GM18951 (cell line): ENCODE measurements around the gene POLR2J.

Source experiments
- POLR2A ChIP-seq: IDR thresholded peaks from 4 replicates; pipeline ENCODE4 v1.6.1; 2011; ENCODE audit warnings: mild to moderate bottlenecking; ENCODE audit not compliant: insufficient read length, insufficient read depth; ENCODE audit errors: extremely low read depth
- in situ Hi-C: fragments of 300-500 bp; cut with MboI; formaldehyde crosslinking; loops from one replicate; pipeline ENCODE4 v1.12.0; 2022; ENCODE audit warnings: low sequenced_read_pairs, mixed read lengths, inconsistent platforms; ENCODE audit not compliant: unreplicated experiment

POLR2J gene

DNA sequence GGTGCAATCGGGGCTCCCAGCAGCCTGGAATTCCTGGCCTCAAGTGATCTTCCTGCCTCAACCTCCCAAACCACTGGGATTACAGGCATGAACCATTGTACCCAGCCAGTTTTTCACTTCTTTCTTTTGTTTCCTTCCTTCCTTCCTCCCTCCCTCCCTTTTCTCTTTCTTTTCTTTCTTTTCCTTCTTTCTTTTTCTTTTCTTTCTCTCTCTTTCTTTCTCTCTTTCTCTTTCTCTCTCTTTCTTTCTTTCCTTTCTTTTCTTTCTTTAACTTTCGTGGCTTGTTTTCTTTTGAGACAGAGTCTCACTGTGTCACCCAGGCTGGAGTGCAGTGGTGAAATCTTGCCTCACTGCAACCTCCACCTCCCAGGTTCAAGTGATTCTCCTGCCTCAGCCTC lies 33.0 kb downstream of the POLR2J start:
- TF ChIP-seq POLR2A = no peak
- in situ Hi-C loops = loop anchor here (5.0 kb wide), 1 partner anchor 38 kb away; no protein-coding TSS in a partner anchor

DNA sequence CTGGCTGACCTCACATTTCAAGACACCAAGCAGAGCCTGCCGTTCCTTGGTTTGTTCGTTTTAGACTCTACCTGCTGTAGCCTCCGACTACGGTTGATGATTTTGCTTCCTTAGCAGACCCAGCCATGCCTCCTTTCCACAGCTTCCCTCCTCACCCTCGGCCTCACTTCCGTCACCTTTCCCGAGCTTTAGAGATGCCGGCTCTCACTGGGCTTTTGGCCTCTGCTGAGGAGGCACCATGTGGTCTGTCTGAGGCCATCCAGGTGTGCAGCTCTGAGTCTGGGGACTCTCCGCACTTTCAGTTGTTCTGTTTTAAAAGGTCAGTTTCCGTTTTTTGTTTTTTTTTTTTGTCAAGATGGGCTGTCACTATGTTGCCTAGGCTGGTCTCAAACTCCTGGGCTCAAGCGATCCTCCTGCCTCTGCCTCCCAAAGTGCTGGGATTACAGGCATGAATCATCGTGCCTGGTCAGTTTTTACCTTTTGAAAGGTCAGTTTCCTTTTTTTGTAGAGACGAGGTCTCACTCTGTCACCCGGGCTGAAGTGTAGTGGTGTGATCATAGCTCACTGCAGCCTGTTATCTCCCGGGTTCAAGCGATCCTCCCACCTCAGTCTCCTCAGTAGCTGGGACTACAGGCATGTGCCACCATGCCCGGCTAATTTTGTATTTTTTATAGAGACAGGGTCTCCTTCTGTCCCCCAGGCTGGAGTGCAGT lies 33.6 kb downstream of the POLR2J start:
- in situ Hi-C loops = loop anchor here (5.0 kb wide), 1 partner anchor 38 kb away; no protein-coding TSS in a partner anchor
- TF ChIP-seq POLR2A = peak; percentile 47

DNA sequence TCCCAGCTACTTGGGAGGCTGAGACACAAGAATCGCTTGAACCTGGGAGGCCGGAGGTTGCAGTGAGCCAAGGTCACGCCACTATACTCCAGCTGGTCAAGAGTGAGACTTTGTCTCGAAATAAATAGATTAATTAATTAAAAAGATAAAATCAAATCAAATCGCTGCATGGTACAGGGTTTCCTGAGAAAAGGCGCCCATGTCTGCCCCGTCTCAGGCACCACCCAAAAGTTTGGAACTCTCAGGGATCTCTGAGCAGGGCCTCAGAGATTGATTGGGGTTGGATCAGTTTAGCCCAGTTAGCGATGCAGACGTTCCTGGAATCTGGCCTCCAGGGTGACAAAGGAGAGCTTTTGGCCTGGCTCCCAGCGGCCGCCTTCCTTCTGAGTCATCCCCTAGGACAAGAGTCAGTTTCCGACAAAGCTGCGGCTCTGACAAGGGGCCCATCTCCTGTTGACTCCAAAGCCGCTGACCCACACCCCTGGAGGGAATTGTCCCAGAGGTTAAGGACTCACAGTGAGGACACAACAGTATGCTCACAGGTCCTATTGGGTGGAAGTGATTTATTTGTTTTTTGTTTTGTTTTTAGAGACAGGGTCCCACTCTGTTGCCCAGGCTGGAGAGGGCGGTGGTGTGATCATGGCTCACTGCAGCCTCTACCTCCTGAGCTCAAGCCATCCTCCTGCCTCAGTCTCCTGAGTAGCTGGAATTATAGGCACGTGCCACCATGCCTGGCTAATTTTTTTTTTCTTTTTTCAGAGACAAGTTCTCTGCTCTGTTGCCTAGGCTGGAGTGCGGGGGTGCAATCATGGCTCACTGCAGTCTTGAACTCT lies 38.5 kb downstream of the POLR2J start:
- in situ Hi-C loops = no loop called here
- no peak for TF ChIP-seq POLR2A

- in situ Hi-C loops = no loop called here
- no peak for TF ChIP-seq POLR2A
Measured at GRCh38 chr7:102436118-102436517, 42.6 kb downstream of the POLR2J start.

- no peak for TF ChIP-seq POLR2A
Measured at GRCh38 chr7:102434039-102434486, 44.7 kb downstream of the POLR2J start.

GRCh38 chr7:102433219-102434038 lies 45.3 kb downstream of the POLR2J start, which contains the start of gene ORAI2:
Gene ORAI2 (plus strand): TSS chr7:102433575. CDS start chr7:102438957, 5,382 bp downstream.
- peak; percentile 70 for TF ChIP-seq POLR2A
- in situ Hi-C loops = no loop called here

More at GRCh38 chr7:102434039-102434486, 44.7 kb downstream of the POLR2J start:
- in situ Hi-C loops = no loop called here

GRCh38 chr7:102432442-102433218 lies 46.1 kb downstream of the POLR2J start:
- in situ Hi-C loops = no loop called here
- TF ChIP-seq POLR2A = no peak

- peak; percentile 60 for TF ChIP-seq POLR2A
- in situ Hi-C loops = no loop called here
Measured at GRCh38 chr7:102431617-102432298, 47.0 kb downstream of the POLR2J start.

DNA sequence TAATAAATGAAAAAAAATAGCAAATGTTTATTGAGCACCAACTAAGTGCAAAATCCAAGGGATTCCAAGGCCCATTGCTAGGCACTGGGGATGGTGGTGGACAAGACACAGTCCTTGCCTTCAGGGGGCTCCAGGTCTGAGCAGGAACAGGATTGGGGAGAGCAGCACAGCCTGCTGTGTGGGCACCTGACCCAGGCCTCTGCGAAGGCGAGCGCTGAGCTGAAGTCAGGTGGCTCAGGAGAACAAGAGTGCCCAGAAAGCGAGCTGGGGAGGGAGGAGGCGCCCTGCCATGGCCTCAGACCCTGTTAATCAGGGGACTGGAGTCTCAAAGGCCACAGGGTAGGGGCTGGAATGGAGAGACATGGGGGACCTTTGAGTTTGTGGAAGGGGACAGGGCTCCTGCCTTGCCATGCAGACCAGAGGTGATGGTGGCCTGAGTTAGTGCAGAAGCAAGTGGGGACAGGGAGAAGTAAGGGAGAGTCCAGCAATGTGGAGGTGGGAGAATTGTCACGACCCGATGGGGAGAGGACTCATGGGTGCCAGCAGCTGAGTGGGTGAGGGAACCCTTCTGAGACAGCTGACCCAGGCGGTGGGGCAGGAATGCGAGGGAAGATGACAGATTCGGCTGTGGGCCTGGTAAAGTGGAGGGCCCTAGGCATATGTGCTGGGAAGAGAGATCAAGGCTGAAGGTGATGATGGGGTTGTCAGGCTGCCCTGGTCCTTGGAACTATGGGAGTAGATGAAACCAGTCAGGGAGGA lies 49.4 kb downstream of the POLR2J start:
- no peak for TF ChIP-seq POLR2A
- in situ Hi-C loops = no loop called here

GRCh38 chr7:102427019-102427405 lies 51.7 kb downstream of the POLR2J start:
- TF ChIP-seq POLR2A = no peak
- in situ Hi-C loops = no loop called here
